Upper lobe of right lung (tissue), 1 donor: ENCODE results near the gene C2CD3. TPM values are rescaled to one million over a fixed set of nuclear protein-coding genes. Genes with fewer than 3 reads are reported as not detected.
A peak's percentile ranks its signal among the peaks of the same experiment; 100 is the strongest.

Experiments
- ATAC-seq: fragments of 200-7000 bp; cut with Tn5 transposase; one replicate; pipeline ENCODE4 v1.9.1; 2020; ENCODE audit warnings: mild to moderate bottlenecking, moderate library complexity
- DNase-seq: peaks from one replicate; pipeline ENCODE4 v3.0.0-alpha.2; 2020
- H3K27ac ChIP-seq: fragments of 200-600 bp; one replicate; pipeline ENCODE4 v1.8.0; 2022
- H3K27me3 ChIP-seq: fragments of 200-600 bp; one replicate; pipeline ENCODE4 v1.8.0; 2022; ENCODE audit warnings: mild to moderate bottlenecking
- H3K36me3 ChIP-seq: fragments of 200-600 bp; one replicate; pipeline ENCODE4 v1.8.0; 2022
- H3K4me1 ChIP-seq: fragments of 200-600 bp; one replicate; pipeline ENCODE4 v1.8.0; 2022
- H3K4me3 ChIP-seq: fragments of 200-600 bp; one replicate; pipeline ENCODE4 v1.8.0; 2022; ENCODE audit warnings: mild to moderate bottlenecking
- H3K9me3 ChIP-seq: fragments of 200-600 bp; one replicate; pipeline ENCODE4 v1.8.0; 2022
- CTCF ChIP-seq: fragments of 200-600 bp; IDR thresholded peaks from one replicate; pipeline ENCODE4 v1.8.0; 2022; ENCODE audit warnings: antibody characterized with exemption
- intact Hi-C: fragments of 100-400 bp; cut with DNase I; formaldehyde crosslinking; loops from one replicate; pipeline ENCODE4 v1.11.0; 2022
- long read RNA-seq: library from polyadenylated mRNA; unstranded; transcript quantifications from one replicate; pipeline ENCODE4 v2.0.0, GENCODE V29; 2021
- total RNA-seq: library from RNA; stranded (reverse); fragmentation: NEBNext Ultra II Directional; extraction: Animal tissue kit (Norgen Biotek cat#: 25700); gene quantifications from one replicate; pipeline ENCODE4 v1.2.1, GENCODE V29; 2021
- donor health status: DM: no; HTN: yes; CAD: no; lungs with severe emphysema.

Gene C2CD3
- 26.8 TPM for total RNA-seq
- long read RNA-seq, full-length matches to known transcripts, result 1 of 14 reads
- long read RNA-seq, partial matches to known transcripts, result 6 of 14 reads
- long read RNA-seq, other reads (novel, unspliced or antisense), result 7 of 14 reads

- Histone ChIP-seq H3K27ac (peak within 1 kb of the TSS; percentile 91), H3K36me3 (peaks cover 20% of the 10 kb centered on the region), H3K27me3 (no peaks in the 10 kb centered on the region), H3K4me1 (peaks cover 27% of the 10 kb centered on the region), H3K9me3 (no peaks in the 10 kb centered on the region), H3K4me3 (peak within 1 kb of the TSS; percentile 88)
- intact Hi-C loops, result no loop called here
- peak; percentile 98 for DNase-seq
- TF ChIP-seq CTCF, result peak; percentile 48
- ATAC-seq, result peak; percentile 98
Observed at GRCh38 chr11:74170694-74171629, at the start of gene C2CD3, which contains the start of gene PPME1. C2CD3 (minus strand) TSS chr11:74171002; CDS start chr11:74170792, 210 bp downstream. PPME1 (plus strand) TSS chr11:74171289; CDS start chr11:74171422, 133 bp downstream.

DNA sequence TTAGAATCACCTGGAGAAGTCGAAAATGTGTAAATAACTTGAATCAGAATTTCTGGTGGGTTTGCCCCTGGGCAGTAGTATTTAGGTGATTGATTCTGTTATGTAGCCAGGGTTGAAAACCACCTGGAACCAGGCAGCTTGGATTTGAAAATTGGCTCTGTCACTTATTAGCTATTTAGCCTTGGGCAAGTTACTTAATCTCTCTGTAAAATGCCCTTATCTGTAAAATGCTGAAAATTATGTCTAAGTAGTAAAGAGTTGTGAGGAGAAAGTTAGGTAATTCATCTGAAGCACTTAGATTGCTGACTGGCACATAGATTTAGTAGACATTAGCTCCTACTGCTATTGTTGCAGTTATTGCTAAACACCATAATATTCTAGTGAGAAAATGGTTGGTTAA lies 49.6 kb upstream of the C2CD3 start:
- Histone ChIP-seq H3K4me3 (no peak overlapping the region), H3K9me3 (no peaks in the 10 kb centered on the region), H3K27ac (no peak overlapping the region), H3K4me1 (no peaks in the 10 kb centered on the region), H3K36me3 (no peaks in the 10 kb centered on the region), H3K27me3 (no peaks in the 10 kb centered on the region)
- intact Hi-C loops, result no loop called here
- ATAC-seq, result no peak
- DNase-seq, result no peak
- no peak for TF ChIP-seq CTCF

DNA sequence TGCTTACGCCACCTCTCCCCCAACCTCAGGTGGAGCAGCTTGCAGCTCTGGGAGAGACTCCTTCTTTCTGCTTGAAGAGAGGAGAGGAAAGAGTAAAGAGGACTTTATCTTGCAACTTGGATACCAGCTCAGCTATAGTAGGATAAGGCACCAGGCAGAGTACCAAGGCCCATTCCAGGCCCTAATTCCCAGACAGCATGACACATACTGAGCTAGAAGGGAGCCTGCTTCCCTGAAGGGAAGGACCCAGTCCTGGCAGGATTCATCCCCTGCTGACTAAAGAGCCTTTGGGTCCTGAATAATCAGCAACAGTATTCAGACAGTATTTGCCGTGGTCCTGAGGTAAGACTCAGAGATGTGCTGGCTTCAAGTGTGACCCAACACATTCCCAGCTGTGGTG lies 41.7 kb upstream of the C2CD3 start:
- Histone ChIP-seq H3K36me3 (peaks cover 20% of the 10 kb centered on the region), H3K9me3 (no peaks in the 10 kb centered on the region), H3K27ac (no peak overlapping the region), H3K27me3 (no peaks in the 10 kb centered on the region), H3K4me3 (no peak overlapping the region), H3K4me1 (no peaks in the 10 kb centered on the region)
- DNase-seq, result no peak
- intact Hi-C loops, result no loop called here
- no peak for ATAC-seq
- TF ChIP-seq CTCF, result no peak

DNA sequence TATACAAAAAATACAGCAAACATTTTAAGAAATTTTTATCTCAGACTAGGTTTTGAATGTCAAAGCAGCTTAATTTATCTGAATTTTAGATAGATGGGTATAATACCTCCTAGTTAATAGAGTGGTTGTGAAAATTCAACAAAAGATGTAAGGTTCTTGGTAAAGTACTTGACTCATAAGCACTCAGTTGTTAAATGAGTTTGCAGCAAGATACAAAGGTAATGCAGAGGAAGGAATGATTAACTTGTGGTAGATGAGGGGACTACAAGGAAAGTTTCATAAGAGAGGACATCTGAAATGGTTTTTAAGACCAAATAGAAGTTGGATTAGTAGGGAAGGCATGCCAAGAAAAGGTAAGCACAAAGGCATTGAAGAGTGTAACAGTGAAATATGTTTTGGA lies 37.7 kb upstream of the C2CD3 start:
- intact Hi-C loops, result no loop called here
- DNase-seq (no peak), ATAC-seq (no peak)
- no peaks in the 10 kb centered on the region for H3K4me1 ChIP-seq
- H3K4me3 ChIP-seq, result no peak overlapping the region
- H3K27me3 ChIP-seq, result no peaks in the 10 kb centered on the region
- no peak for TF ChIP-seq CTCF
- no peaks in the 10 kb centered on the region for H3K9me3 ChIP-seq
- no peak overlapping the region for H3K27ac ChIP-seq
- peaks cover 48% of the 10 kb centered on the region for H3K36me3 ChIP-seq

- Histone ChIP-seq H3K4me1 (no peaks in the 10 kb centered on the region), H3K4me3 (no peak overlapping the region), H3K36me3 (peaks cover 48% of the 10 kb centered on the region), H3K9me3 (no peaks in the 10 kb centered on the region), H3K27ac (no peak overlapping the region), H3K27me3 (no peaks in the 10 kb centered on the region)
- intact Hi-C loops, result no loop called here
- no peak for ATAC-seq
- TF ChIP-seq CTCF, result no peak
- no peak for DNase-seq
Observed at GRCh38 chr11:74206746-74207145, 35.9 kb upstream of the C2CD3 start.
